Epithelial cell of esophagus (primary cell): ENCODE results near the gene NUCB1.
A peak's percentile ranks its signal among the peaks of the same experiment; 100 is the strongest.

Source experiments
- DNase-seq: peaks from one replicate; pipeline ENCODE4 v3.0.0; 2010; ENCODE audit warnings: low read depth
- H3K4me3 ChIP-seq: 2 replicates; pipeline ENCODE4 v1.5.1; 2011; ENCODE audit warnings: mild to moderate bottlenecking, low read length, control low read depth
- CTCF ChIP-seq: IDR thresholded peaks from 2 replicates; pipeline ENCODE4 v1.5.1; 2011; ENCODE audit warnings: low read depth, mild to moderate bottlenecking, low read length, control low read depth, inconsistent platforms; ENCODE audit not compliant: insufficient read depth; ENCODE audit errors: missing control alignments

Gene NUCB1

GRCh38 chr19:48965806-48966540, 65.9 kb downstream of the NUCB1 start:
- H3K4me3 ChIP-seq, result peak overlapping the region; percentile 86
- no peak for TF ChIP-seq CTCF
- DNase-seq, result peak; percentile 89

GRCh38 chr19:48966541-48967345, 66.6 kb downstream of the NUCB1 start:
- no peak for TF ChIP-seq CTCF
- DNase-seq, result no peak
- peak overlapping the region; percentile 86 for H3K4me3 ChIP-seq

- TF ChIP-seq CTCF, result no peak
- DNase-seq, result peak; percentile 33
- H3K4me3 ChIP-seq, result no peak overlapping the region
Observed at GRCh38 chr19:48967346-48968178, 67.5 kb downstream of the NUCB1 start.

- no peak overlapping the region for H3K4me3 ChIP-seq
- peak; percentile 13 for DNase-seq
- TF ChIP-seq CTCF, result no peak
Observed at GRCh38 chr19:48968179-48968661, 68.1 kb downstream of the NUCB1 start.

GRCh38 chr19:48968813-48969218, 68.7 kb downstream of the NUCB1 start:
- no peak overlapping the region for H3K4me3 ChIP-seq
- TF ChIP-seq CTCF, result no peak
- DNase-seq, result no peak

- peak; percentile 34 for DNase-seq
- no peak for TF ChIP-seq CTCF
- no peak overlapping the region for H3K4me3 ChIP-seq
Observed at GRCh38 chr19:48969276-48970138, 69.4 kb downstream of the NUCB1 start.
